NAMALWA (cell line): Measurements from ENCODE around the gene SELENON.

Experiments used
- DNase-seq: peaks from one replicate; pipeline ENCODE4 v3.0.0-alpha.2; 2015; ENCODE audit warnings: low spot score

SELENON gene

DNA sequence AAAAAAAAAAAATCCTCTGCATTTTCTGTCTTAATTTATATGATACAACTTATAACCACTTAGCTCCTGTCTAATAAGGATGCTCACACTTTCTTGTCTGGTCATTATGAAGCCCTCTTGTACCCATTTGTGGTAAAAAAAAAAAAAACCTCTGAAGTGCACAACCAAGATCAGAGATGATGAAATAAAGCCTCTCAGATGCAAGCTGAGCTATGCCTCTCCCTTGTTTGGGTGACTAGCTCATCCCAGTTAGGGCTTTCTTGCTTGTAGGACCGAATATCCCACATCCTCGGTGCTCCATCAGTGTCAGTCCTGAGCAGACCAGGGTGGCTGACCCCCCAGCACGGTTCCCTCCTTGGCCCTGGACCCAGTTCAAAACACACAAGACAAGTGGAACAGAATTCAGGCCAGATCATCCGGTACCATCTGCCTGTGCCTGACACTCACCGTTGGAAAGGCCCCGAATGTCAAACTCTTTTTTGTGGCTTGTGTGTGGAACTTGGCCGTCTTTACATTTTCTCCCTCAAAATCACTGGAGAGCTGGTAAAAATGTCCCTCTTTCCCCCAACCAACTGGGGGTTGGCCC is 6.3 kb upstream of the SELENON start:
- DNase-seq, result no peak

DNA sequence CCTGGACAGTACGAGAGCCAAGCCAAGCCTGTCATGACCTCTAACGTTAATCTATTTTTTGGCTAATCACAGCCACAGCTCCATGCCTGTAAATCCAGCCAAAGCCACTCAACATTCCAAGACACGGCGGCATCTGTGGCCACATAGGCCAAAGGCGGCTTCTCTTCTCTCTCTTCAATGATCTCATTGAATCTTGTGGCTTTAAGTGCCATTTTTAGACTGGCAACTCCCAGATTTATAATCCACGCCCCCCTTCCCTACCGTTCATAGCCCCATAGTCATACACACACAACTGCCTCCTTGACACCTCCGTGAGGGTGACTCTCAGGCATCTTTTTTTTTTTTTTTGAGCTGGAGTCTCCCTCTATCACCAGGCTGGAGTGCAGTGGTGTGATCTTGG is 5.7 kb upstream of the SELENON start:
- no peak for DNase-seq

DNA sequence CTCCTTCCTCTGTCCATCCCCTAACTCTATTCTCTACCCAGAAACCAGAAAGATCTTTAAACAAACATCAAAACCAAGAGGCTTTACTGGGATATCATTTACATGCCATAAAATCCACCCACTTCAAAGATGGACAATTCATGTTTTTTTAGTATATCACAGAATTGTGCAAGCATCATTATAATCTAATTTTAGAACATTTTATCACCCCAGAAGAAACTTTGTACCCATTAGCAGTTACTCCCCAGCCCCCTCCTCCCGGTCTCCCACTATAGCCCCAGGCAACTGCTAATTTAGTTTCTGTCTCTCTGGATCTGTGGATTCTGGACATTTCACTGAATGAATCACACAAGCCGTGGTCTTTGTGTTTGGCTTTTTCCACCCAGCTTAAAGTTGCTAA is 4.8 kb upstream of the SELENON start:
- no peak for DNase-seq

DNA sequence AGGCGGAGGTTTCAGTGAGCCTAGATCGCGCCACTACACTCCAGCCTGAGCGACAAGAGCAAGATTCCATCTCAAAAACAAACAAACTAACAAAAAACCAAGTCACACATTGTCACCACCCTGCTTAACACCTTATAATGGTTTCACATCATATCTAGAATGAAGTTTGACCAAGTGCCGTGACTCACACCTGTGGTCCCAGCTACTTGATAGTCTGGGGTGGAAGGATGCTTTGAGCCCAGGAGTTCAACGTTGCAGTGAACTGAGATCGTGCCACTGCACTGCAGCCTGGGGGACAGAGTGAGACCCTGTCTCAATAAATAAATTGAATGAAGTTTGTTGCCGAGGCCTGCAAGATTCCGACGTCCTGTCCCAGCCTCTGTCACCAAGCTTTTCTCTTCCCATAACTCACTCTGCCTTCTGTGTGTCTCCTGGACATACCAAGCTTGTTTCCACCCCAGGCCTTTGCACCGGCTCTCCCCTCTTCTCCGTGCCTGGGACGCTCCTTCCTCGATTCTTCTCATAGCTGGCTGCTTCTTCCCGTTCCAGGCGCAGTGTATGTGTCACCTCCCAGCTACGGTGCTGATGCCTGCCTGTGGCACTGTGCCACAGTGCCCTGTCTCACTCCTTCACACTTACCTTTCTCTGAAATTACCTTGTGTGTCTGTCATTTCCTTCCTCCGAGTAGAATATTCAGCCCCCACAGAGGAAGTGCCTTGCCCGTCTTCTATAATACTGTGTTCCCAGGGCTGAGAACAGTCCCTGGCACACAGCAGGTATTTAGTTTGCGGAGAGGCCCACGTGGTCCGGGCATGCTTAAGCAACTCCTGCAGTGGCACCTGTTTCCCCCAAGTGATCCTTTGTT is 3.8 kb upstream of the SELENON start:
- no peak for DNase-seq

DNA sequence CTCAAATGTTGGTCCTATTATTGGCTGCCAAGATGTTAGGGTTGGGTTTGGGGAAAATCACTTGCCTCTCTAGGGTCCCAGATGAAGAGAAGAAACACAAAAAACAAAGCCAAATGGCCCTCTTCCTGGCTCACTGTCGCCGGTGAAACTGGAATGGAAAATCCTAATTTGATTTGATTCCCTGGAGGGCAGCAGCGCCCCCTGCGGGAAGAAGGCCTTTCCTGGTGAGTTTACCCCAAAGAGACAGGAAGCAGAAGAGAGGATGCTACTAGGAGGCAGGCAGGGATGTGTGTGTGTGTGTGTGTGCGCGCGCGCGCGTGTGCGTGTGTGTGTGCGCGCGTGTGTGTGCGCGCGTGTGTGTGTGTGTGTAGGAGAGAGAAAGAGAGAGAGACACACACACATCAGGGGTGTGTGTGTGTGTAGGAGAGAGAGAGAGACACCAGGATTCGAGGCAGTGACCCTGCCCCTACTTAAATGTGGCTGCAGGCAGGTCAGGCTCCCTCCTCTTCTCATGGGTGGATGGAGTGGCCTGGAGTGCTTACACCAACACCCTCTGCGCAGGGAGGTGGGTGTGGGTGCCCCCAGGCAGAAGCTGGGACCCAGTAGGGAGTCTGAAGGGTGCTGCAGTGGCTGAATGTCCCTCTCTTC is 3.1 kb upstream of the SELENON start:
- DNase-seq, result peak; percentile 72

DNA sequence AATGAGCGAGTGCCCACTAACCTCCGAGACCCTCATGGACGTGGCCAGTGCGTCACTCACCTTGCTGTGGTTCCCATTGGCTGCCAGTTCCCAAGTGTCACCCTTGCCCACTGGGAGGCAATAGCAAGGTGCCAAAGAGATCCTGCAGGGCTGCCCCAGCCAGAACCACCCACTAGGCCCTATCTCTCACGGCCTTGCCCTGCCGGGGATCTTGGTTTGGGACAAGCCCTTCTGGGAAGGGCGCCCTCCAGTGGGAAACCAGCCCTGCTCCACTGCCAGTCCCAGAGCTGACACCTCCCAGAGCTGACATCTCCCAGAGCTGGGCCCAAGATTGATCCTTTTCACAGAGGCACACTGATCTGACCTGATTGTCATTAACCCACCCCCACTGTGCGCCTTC is 2.1 kb upstream of the SELENON start:
- DNase-seq, result no peak

DNA sequence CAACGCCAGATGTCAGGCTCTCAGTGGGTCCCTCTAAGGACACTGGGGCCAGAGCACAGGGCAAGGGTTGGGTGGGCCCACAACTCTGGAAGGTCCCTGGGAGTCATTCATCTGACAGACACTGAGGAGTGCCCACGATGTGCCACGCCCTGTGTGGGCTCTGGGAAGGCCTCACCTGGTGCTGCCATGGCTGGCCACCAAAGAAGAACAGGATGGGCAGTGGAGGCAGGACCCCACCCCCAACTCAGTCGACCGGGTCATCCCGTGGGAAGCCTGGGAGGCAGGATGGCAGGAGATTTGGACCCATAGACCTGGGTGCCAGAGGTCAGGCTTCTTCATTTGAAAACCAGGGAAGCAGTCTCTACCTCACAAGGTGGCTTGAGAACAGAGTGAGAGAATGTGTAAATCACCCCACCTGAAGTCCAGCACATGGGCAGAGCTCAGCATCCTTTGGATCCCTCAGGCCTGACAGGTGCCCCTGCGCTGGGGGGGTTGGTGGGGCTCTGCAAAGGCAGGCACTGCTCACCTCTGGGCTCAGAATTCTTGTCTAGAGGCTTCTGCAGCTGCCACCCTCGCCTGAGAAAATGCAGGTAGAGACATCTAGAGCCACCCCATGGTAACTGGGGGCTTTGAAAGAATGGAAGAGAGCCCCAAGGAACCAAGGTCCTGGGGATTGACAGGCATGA is 1.2 kb upstream of the SELENON start:
- no peak for DNase-seq

DNA sequence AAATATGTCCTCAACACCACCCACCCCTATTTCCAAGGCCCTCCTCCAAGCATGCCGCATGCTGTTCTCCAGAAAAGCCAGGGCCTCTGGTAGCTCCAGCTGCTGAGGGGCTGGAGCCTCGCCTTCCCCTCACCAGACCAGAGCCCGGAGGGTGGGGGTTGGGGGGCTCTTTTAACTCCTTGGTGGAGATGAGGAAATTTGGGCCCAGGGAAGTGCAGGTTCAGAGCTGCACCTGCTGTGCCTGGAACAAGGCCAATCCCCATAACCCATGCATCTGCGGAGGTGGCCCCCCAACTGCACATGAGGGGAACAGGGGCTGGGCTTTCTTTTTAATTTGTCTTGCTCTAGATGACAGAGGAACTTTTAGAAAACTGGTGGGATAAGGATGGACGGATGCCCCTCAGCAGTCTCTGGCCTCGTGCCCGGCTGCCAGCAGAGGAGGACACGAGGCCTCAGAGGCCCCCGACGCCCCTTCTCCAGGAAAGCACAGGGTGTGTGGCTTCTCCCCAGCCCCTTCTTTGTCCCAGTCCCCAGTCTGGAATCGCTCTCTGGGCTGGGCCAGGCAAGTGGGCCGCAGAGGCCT is 550 bp upstream of the SELENON start:
- DNase-seq, result no peak

DNA sequence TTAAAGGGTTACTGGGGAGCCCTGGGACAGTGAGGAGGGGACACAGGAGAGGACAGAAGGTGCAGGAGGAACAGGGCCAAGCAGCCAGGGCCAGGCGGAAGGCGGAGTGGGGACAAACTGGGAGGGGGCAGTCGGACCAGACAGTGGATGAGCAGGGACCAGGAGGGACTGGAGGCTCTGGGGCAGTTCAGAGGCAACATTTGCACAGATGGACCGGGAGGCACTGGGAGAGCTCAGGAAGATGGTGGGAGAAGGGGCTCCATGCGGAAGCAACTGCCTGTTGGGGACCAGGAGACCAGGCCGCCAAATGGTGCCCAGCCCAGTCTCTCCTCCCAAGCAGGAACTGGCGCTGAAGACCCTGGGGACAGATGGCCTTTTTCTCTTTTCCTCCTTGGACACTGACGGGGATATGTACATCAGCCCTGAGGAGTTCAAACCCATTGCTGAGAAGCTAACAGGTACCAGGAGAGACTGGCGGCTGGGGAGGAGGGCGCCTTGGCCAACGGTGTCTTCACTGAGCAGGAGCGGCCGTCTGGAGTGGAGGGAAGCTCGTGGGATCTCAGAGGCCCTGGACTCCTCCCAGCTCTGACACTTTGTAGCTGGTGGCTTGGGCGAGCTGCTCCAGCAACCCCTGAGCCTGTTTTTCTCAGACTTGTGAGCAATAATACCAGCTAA is 847 bp downstream of the SELENON start:
- DNase-seq, result no peak

DNA sequence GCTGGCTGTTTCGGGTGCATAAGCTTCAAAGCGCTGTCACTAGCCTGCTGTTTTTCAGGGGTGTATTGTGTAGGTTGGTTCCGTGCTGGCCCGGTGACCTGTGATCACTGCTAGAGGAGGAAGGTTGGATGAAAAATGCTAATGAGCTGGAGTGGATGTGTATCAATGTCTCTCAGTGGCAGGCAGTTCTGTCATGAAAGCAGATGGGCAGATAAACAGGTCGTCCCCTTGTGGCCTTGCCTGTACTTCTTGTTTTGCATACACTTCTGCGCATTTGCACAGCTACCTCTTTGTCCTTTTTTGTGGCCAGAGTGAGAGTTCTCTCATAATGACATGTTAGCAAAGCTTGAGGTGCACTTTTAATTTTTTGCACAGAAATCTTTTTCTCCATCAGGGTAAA is 2.9 kb downstream of the SELENON start:
- DNase-seq, result peak; percentile 50

DNA sequence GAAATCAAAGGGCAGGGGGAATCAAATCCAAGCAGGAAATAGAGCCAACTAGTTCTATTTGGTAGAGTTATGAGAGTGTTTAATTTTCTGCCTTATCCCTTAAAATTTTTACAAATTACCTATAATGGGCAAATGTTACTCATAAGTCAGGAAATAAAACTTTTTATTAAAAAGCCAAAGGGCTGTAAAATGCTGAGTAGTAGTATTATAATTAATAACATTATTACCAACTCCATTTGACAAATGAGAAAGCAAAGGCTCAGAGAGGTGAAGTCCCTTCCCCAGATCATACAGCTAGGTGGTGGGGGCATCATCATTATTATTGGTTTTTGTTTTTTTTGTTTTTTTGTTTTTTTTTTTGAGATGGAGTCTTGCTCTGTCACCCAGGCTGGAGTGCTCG is 3.4 kb downstream of the SELENON start:
- no peak for DNase-seq

DNA sequence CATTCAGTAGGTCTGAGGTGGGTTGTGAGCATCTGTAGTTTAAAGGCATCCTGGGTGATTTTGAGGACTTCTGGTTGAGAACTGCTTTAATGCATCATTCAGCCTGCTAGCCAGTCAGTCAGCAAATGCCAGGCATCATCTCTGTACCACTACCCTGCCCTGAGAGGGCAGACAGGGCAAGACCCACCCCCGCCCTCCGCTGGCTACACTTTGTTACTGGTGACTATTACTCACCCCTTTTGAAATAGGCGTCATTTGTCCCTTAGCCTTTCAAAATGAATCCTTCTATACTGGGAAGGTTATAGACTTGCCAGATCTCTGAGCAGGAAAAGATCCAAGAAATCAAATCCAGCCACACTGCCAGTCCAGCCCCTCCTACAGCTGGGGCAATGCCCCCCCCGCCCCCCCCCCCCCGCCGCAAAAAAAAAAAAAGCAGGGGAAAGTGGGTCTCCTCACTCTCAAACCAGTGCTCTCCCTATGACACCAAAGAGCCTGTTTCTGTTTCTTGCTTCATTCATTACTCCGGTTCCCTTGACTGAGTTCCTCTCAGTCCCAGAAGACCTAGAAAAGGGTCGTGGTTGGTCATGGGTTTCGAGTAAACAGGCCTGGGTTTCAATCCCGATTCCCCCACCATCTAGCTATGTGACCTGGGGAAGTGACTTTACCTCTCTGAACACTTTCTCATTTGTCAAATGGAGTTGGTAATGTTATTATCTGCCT is 4.4 kb downstream of the SELENON start:
- no peak for DNase-seq

DNA sequence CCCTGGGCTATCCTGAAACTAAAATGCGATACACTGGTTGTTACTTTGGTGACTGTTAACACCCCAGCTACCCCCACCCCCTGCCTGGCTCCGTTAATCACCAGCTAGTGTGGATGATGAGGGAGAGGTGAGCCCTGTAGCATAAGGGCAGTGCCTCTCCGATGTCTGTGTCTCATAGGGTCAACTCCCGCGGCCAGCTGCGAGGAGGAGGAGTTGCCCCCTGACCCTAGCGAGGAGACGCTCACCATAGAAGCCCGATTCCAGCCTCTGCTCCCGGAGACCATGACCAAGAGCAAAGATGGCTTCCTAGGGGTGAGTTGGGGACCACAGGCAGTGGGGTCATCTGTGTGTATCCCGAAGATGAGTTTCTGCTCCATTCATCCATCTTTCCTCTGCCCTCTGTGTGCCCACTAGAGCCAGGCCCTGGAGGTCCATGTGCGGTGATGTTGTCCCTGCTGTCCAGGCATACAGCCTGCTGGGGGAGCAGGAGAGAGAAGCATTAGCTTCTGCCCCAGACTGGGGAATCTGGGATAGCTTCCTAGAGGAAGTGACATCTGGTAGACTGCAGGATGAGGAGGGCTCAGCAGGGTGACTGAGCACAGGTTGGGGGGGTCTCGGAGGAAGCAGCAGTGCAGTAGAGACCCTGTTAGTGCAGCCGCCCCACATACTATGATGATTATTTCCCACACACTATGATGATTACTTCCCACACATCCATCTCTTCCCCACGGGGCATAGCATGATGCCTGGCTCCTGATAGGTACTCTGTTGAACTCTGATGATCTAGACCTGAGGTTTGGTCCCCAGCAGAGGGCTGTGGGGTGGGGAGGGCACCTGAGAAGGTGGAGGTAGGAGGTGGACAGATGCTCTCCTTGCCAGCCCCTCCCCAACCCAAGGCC is 5.2 kb downstream of the SELENON start:
- no peak for DNase-seq

DNA sequence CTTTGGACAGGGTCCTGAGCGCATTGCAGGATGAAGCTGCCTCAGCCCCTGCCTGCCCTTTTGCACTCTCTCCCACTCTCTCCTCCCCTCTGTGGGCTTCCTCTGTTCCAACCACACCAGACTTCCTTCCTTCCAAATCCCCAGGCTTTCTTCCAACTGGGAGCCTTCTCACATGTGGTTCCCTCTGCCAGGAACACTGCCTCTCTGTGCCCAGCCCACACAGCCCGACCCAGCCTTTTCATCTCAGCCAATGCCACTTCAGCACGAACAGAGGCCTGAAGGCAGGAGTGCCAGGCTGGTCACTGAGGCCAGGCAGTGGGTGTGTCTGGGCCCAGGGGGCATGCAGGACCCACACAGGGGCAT is 5.9 kb downstream of the SELENON start:
- DNase-seq, result no peak

DNA sequence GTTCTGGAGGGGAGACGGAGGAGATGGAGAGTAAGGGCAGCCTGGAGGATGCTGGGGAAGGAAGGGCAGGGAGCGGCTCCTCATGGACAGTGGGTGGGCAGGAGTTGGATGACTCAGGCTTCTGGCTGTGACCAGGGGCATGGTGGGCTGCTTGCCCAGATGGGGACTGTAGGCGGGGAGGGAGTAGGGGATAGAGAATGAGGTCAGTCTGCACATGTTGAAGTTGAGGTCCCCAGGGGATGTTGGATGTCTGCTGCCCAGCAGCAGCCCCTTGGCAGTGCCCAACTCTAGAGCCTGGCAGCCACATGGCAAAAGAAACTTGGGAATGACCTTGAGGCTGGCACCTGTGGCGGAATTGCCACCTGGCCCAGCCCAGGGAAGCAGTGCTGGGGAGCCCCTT is 6.4 kb downstream of the SELENON start:
- DNase-seq, result no peak

DNA sequence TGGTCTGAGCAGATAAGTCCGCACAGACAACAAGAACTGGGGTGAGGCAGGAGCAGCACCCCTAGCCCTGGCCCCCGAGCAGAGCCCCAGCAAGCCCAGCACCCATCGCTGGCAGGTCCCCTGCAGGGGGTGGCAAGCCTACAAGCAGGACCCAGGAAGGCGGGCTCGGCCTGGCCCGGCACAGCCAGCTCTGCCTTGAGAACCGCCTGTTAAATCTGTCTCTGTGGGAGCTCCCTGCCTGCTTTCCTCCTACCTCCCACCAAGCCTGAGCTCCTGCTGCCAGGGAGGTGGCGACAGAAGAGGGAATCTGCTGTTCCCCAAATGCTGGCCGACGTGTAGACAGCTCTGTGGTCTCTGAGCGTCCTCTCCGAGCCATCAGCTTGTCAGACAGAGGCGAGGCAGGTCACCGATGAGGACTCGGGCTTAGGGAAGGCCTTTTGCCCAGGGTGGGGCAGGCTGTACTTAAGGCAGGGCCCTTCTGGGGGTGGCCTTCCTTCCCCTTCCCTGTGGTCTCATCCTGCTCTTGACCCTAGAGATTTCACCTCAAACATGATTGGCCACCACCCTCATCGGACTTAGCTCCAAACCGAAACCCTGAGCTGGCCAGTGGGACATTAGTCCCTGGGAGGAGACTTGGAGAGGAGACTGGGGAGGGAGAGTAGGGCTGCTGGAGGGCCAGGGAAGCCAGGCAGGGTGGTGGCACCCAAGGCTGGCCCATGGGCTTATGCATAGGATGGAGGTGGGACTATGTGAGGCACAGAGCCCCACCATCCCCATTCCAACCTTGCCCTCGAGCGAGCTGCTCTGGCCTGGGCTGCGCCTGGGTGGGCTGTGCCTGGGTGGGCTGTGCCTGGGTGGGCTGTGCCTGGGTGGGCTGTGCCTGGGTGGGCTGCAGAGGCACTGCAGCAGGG is 7.7 kb downstream of the SELENON start:
- no peak for DNase-seq

DNA sequence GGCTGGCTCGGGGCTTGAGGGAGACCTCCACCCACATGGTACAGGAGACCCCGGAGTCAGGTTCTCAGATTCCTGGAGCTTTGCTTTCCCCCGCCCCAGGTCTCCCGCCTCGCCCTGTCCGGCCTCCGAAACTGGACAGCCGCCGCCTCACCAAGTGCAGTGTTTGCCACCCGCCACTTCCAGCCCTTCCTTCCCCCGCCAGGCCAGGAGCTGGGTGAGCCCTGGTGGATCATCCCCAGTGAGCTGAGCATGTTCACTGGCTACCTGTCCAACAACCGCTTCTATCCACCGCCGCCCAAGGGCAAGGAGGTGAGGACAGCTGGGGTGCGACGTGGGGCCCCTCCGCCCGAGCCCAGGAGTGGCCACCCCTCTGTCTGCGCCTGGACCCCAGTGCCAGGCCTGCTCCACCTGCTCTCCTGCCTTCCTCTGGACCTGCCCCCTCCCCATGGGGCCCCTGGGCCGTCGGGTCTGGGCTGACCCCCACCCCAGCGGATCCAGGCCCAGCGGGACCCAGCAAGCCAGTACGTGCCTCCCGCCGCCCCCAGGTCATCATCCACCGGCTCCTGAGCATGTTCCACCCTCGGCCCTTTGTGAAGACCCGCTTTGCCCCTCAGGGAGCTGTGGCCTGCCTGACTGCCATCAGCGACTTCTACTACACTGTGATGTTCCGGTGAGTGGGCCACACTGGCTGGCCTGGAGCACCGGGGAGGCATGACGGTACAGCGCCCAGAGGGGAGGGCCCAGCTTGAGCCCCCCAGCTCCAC is 8.7 kb downstream of the SELENON start:
- no peak for DNase-seq

DNA sequence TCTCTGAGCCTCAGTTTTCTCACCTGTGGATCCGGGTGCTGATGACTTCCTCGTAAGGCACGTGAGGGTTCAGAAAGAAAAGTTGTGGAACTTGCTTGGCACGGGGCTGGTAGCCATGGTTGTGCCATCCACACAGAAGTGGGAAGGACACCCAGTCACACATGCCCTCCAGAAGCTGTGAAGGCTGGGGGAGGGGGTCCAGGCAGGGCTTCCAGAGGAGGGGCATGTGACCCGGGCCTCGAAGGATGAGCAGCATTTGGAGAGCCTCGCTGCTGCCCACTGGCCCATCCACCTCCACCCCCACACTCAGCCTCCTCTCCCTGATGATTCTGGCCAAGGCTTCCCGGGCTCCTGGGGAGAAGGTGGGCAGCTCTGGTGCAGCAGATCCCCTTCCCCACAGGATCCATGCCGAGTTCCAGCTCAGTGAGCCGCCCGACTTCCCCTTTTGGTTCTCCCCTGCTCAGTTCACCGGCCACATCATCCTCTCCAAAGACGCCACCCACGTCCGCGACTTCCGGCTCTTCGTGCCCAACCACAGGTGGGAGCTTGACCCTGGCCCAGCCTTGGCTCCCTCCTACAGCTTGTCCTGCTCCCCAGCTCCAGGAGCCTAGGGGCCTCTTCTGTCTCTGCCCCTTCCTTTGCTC is 9.4 kb downstream of the SELENON start:
- peak; percentile 39 for DNase-seq
